Keratinocyte (primary cell): Measurements from ENCODE around the gene GNAI1. TPM values are rescaled to one million over a fixed set of nuclear protein-coding genes. Genes with fewer than 3 reads are reported as not detected.

Experiments
- DNase-seq: peaks from one replicate; pipeline ENCODE4 v3.0.0-alpha.2; 2011; ENCODE audit warnings: low read depth, missing footprints, low spot score
- FAIRE-seq: peaks from 2 replicates; lab custom pipeline; 2011; peaks lifted over from hg19 to GRCh38; lab: Jason Lieb, UNC
- H2AFZ ChIP-seq: 2 replicates; pipeline ENCODE4 v1.6.0; 2012; ENCODE audit warnings: low read length, control low read depth, inconsistent platforms; ENCODE audit not compliant: control insufficient read depth
- H3K27ac ChIP-seq: 2 replicates; pipeline ENCODE4 v1.5.1; 2011; ENCODE audit warnings: low read length; ENCODE audit not compliant: control insufficient read depth, insufficient read depth
- H3K27me3 ChIP-seq: 3 replicates; pipeline ENCODE4 v1.6.0; 2011; ENCODE audit warnings: low read length; ENCODE audit not compliant: control insufficient read depth, insufficient read depth; ENCODE audit errors: extremely low read depth
- H3K36me3 ChIP-seq, 2 experiments: 2 replicates in 1 of 2; 3 replicates in 1 of 2; pipeline ENCODE4 v1.5.1; 2011; ENCODE audit warnings: low read length in 2 of 2, mild to moderate bottlenecking in 1 of 2; ENCODE audit not compliant: control insufficient read depth in 2 of 2, insufficient read depth in 2 of 2; ENCODE audit errors: extremely low read depth in 1 of 2
- H3K4me1 ChIP-seq: 3 replicates; pipeline ENCODE4 v1.5.1; 2011; ENCODE audit warnings: low read length; ENCODE audit not compliant: control insufficient read depth, insufficient read depth; ENCODE audit errors: extremely low read depth
- H3K4me2 ChIP-seq: 3 replicates; pipeline ENCODE4 v1.6.0; 2011; ENCODE audit warnings: low read depth, low read length; ENCODE audit not compliant: control insufficient read depth, insufficient read depth; ENCODE audit errors: extremely low read depth
- H3K4me3 ChIP-seq, 3 experiments: fragments of 200-600 bp in 1 of 3; sonication (generic) in 1 of 3; 2 replicates in 2 of 3; 3 replicates in 1 of 3; pipeline ENCODE4 v1.5.1; 2011 to 2016; ENCODE audit warnings: low read length in 3 of 3, mild to moderate bottlenecking in 3 of 3, control low read depth in 2 of 3, inconsistent platforms in 1 of 3, low read depth in 1 of 3, mixed read lengths in 1 of 3, mixed run types in 1 of 3, moderate library complexity in 1 of 3; ENCODE audit not compliant: control insufficient read depth in 2 of 3, insufficient read depth in 2 of 3; ENCODE audit errors: extremely low read depth in 1 of 3
- H3K79me2 ChIP-seq: 2 replicates; pipeline ENCODE4 v1.6.0; 2012; ENCODE audit warnings: low read length; ENCODE audit not compliant: control insufficient read depth, insufficient read depth
- H3K9ac ChIP-seq: 3 replicates; pipeline ENCODE4 v1.6.0; 2011; ENCODE audit warnings: low read length; ENCODE audit not compliant: control insufficient read depth, insufficient read depth; ENCODE audit errors: extremely low read depth
- H3K9me1 ChIP-seq: 3 replicates; pipeline ENCODE4 v1.6.0; 2011; ENCODE audit warnings: low read length; ENCODE audit not compliant: control insufficient read depth, insufficient read depth; ENCODE audit errors: extremely low read depth
- H3K9me3 ChIP-seq: 2 replicates; pipeline ENCODE4 v1.5.1; 2012; ENCODE audit warnings: low read depth, low read length; ENCODE audit not compliant: control insufficient read depth
- H4K20me1 ChIP-seq: 3 replicates; pipeline ENCODE4 v1.6.0; 2011; ENCODE audit warnings: low read length; ENCODE audit not compliant: control insufficient read depth, insufficient read depth; ENCODE audit errors: extremely low read depth
- CTCF ChIP-seq, 3 experiments: IDR thresholded peaks in 1 of 3; conservative IDR thresholded peaks in 1 of 3; optimal IDR thresholded peaks in 1 of 3; 2 replicates in 2 of 3; 3 replicates in 1 of 3; pipeline versions ENCODE3 to v1.5.1; 2011; ENCODE audit warnings: low read length in 3 of 3, mild to moderate bottlenecking in 3 of 3, moderate library complexity in 2 of 3, control low read depth in 1 of 3, inconsistent platforms in 1 of 3; ENCODE audit not compliant: insufficient read depth in 2 of 3; ENCODE audit errors: extremely low read depth in 1 of 3
- EZH2 ChIP-seq: IDR thresholded peaks from one replicate; pipeline ENCODE4 v1.6.1; 2012; ENCODE audit warnings: inconsistent platforms, mild to moderate bottlenecking, low read length, moderate library complexity
- dilution Hi-C: fragments of 300-500 bp; cut with MboI; formaldehyde crosslinking; loops from one replicate; pipeline ENCODE4 v1.7.0; 2020; ENCODE audit warnings: low sequenced_read_pairs; ENCODE audit not compliant: extremely low pct_ligation_motif_present
- polyA plus RNA-seq, 5 experiments: library from polyadenylated mRNA; depleted of rRNA in 3 of 5; stranded (reverse) in 3 of 5; stranded (forward) in 1 of 5; unstranded in 1 of 5; fragments of >200 nt; gene quantifications; 1 replicate in 1 of 5; 2 replicates in 3 of 5; 3 replicates in 1 of 5; pipeline versions ENCODE4 v1.2.1 to v1.2.3, GENCODE V29; 2011 to 2012; ENCODE audit warnings: missing spikeins in 2 of 5, low read depth in 1 of 5, low replicate concordance in 1 of 5

The GNAI1 gene
- polyA plus RNA-seq, 1 donor (not counting 4 experiments of a cell fraction or from before 2014, with no cell fraction given): 84.1 TPM

- no peaks in the 10 kb centered on the region for H3K36me3 ChIP-seq
- H3K9me1 ChIP-seq: no peaks in the 10 kb centered on the region
- peaks cover 14% of the 10 kb centered on the region for H3K4me1 ChIP-seq
- no peak overlapping the region for H3K27ac ChIP-seq
- no peaks in the 10 kb centered on the region for H3K9me3 ChIP-seq
- no peak overlapping the region for H3K4me2 ChIP-seq
- no peak overlapping the region for H2AFZ ChIP-seq
- dilution Hi-C loops: no loop called here
- no peak overlapping the region for H3K9ac ChIP-seq
- no peak overlapping the region for H3K4me3 ChIP-seq
- TF ChIP-seq CTCF (optimal IDR thresholded peaks at IDR 0.05 in 1 of 3, IDR thresholded peaks at IDR 0.05 in 1 of 3, conservative IDR thresholded peaks at IDR 0.05 in 1 of 3; ENCODE audit: extremely low read depth in 1 of 3, insufficient read depth in 2 of 3, low read length in 3 of 3): no peak
- H3K79me2 ChIP-seq: no peaks in the 10 kb centered on the region
- FAIRE-seq (no peak), DNase-seq (no peak)
- H3K27me3 ChIP-seq: no peaks in the 10 kb centered on the region
- H4K20me1 ChIP-seq: no peaks in the 10 kb centered on the region
These were observed 4.8 kb upstream of the GNAI1 start for GRCh38 chr7:80129785-80130184.

GRCh38 chr7:80131675-80132435 lies 2.8 kb upstream of the GNAI1 start:
- dilution Hi-C loops: no loop called here
- Histone ChIP-seq H3K4me2 (no peak overlapping the region), H3K9ac (no peak overlapping the region), H3K27me3 (no peaks in the 10 kb centered on the region), H3K4me1 (peaks cover 14% of the 10 kb centered on the region), H3K79me2 (peaks cover 20% of the 10 kb centered on the region), H3K4me3 (no peak overlapping the region), H3K27ac (no peak overlapping the region), H2AFZ (no peak overlapping the region), H3K9me1 (no peaks in the 10 kb centered on the region), H3K36me3 (no peaks in the 10 kb centered on the region), H4K20me1 (peaks cover 2% of the 10 kb centered on the region), H3K9me3 (no peaks in the 10 kb centered on the region)
- DNase-seq: no peak
- TF ChIP-seq CTCF (optimal IDR thresholded peaks at IDR 0.05 in 1 of 3, IDR thresholded peaks at IDR 0.05 in 1 of 3, conservative IDR thresholded peaks at IDR 0.05 in 1 of 3; ENCODE audit: extremely low read depth in 1 of 3, insufficient read depth in 2 of 3, low read length in 3 of 3) (no peak), EZH2 (no peak)
- FAIRE-seq: no peak
